HepG2 (cell line): Measurements from ENCODE around the gene NAMPT. TPM values are rescaled to one million over a fixed set of nuclear protein-coding genes. Genes with fewer than 3 reads are reported as not detected.

ENCODE experiments used
- ATAC-seq: fragments of 200-7000 bp; cut with Tn5 transposase; 3 replicates; pipeline ENCODE4 v1.9.1; 2020; ENCODE audit warnings: mild to moderate bottlenecking, moderate library complexity
- BruUV-seq: library from RNA; stranded (reverse); fragments of 400-500 nt; replicated peaks from 2 replicates; lab custom pipeline; 2021; lab: Mats Ljungman, UMichigan
- CTCF ChIA-PET: fragments of 300-600 bp; formaldehyde crosslinking; extraction: SDS; loops from one replicate; lab custom pipeline; 2021; ENCODE audit warnings: low total read pairs, inconsistent platforms, low intra/inter-chr PET ratio; lab: Yijun Ruan, JAX
- POLR2A ChIA-PET: fragments of 350-600 bp; sonication (Branson Sonifier 250); formaldehyde crosslinking; loops from one replicate; lab custom pipeline; 2020; ENCODE audit warnings: antibody characterized with exemption, inconsistent platforms; lab: Yijun Ruan, JAX
- DNase-seq: peaks from one replicate; pipeline ENCODE4 v3.0.0-alpha.2; 2015; ENCODE audit warnings: low spot score
- FAIRE-seq: peaks from 3 replicates; lab custom pipeline; 2011; peaks lifted over from hg19 to GRCh38; lab: Jason Lieb, UNC
- H2AFZ ChIP-seq: one replicate; pipeline ENCODE4 v1.6.1; 2011; ENCODE audit warnings: low read length, inconsistent platforms
- H3K27ac ChIP-seq: fragments of 300-600 bp; 3 replicates; pipeline ENCODE4 v1.8.0; 2011; ENCODE audit warnings: mixed run types, mild to moderate bottlenecking, mixed read lengths, low read length, inconsistent platforms; ENCODE audit not compliant: insufficient read depth; ENCODE audit errors: extremely low read length
- H3K27me3 ChIP-seq, 2 experiments: fragments of 200-600 bp in 1 of 2; 2 replicates in 1 of 2; 3 replicates in 1 of 2; pipeline versions ENCODE4 v1.6.0 to v1.8.0; 2011; ENCODE audit warnings: low read length in 2 of 2, mild to moderate bottlenecking in 2 of 2, moderate library complexity in 2 of 2, inconsistent platforms in 1 of 2; ENCODE audit not compliant: insufficient read depth in 2 of 2, control insufficient read depth in 1 of 2
- H3K36me3 ChIP-seq, 2 experiments: fragments of 200-600 bp in 1 of 2; replicated peaks in 1 of 2; 2 replicates in 1 of 2; 3 replicates in 1 of 2; pipeline versions ENCODE4 v1.5.1 to v1.8.0; 2011; ENCODE audit warnings: low read length in 2 of 2, inconsistent platforms in 1 of 2; ENCODE audit not compliant: insufficient read depth in 2 of 2, control insufficient read depth in 1 of 2
- H3K4me1 ChIP-seq: 2 replicates; pipeline ENCODE4 v1.5.1; 2012; ENCODE audit warnings: low read length, inconsistent platforms; ENCODE audit not compliant: insufficient read depth
- H3K4me2 ChIP-seq: 2 replicates; pipeline ENCODE4 v1.6.0; 2011; ENCODE audit warnings: low read depth, low read length, inconsistent platforms
- H3K4me3 ChIP-seq, 3 experiments: fragments of 200-600 bp in 1 of 3; sonication (generic), shearing (Covaris generic) in 1 of 3; replicated peaks in 1 of 3; 2 replicates each; pipeline ENCODE4 v1.5.1; 2011 to 2016; ENCODE audit warnings: low read length in 3 of 3, inconsistent platforms in 2 of 3, low read depth in 2 of 3, mild to moderate bottlenecking in 2 of 3, control low read depth in 1 of 3, mixed read lengths in 1 of 3; ENCODE audit not compliant: insufficient read depth in 1 of 3
- H3K79me2 ChIP-seq: one replicate; pipeline ENCODE4 v1.6.1; 2011; ENCODE audit warnings: low read length, inconsistent platforms; ENCODE audit not compliant: insufficient read depth
- H3K9ac ChIP-seq: 2 replicates; pipeline ENCODE4 v1.6.0; 2011; ENCODE audit warnings: mild to moderate bottlenecking, low read depth, low read length, inconsistent platforms; ENCODE audit not compliant: insufficient read depth
- H3K9me3 ChIP-seq: 2 replicates; pipeline ENCODE4 v1.5.1; 2012; ENCODE audit warnings: mild to moderate bottlenecking, low read length
- H4K20me1 ChIP-seq: 2 replicates; pipeline ENCODE4 v1.6.0; 2011; ENCODE audit warnings: inconsistent platforms, mild to moderate bottlenecking, low read length, moderate library complexity; ENCODE audit not compliant: insufficient read depth
- HBP1 ChIP-seq: IDR thresholded peaks from 2 replicates; pipeline ENCODE4 v1.6.1; 2016; ENCODE audit warnings: low read depth, control low read depth
- HNF1B ChIP-seq: sonication (generic); formaldehyde crosslinking; IDR thresholded peaks from 2 replicates; pipeline ENCODE4 v1.5.1; 2020; ENCODE audit warnings: mild to moderate bottlenecking, moderate library complexity, missing genetic modification reagents
- MXI1 ChIP-seq: IDR thresholded peaks from 3 replicates; pipeline ENCODE4 v1.6.1; 2012; ENCODE audit warnings: low read depth, low read length, inconsistent platforms, borderline replicate concordance
- NBN ChIP-seq: fragments of 450-650 bp; conservative IDR thresholded peaks from 2 replicates; pipeline ENCODE4 v1.6.1; 2017
- NR2F2 ChIP-seq: IDR thresholded peaks from 2 replicates; pipeline ENCODE4 v1.6.1; 2012; ENCODE audit warnings: low read depth, inconsistent platforms, borderline replicate concordance
- POGZ ChIP-seq: sonication (generic); formaldehyde crosslinking; IDR thresholded peaks from 2 replicates; pipeline ENCODE4 v1.4.0; 2020; ENCODE audit warnings: mild to moderate bottlenecking, missing genetic modification reagents
- REL ChIP-seq: sonication (generic); formaldehyde crosslinking; conservative IDR thresholded peaks from 2 replicates; pipeline ENCODE4 v1.8.0; 2022; ENCODE audit warnings: mild to moderate bottlenecking, missing genetic modification reagents, moderate library complexity
- SMAD3 ChIP-seq: sonication (generic); formaldehyde crosslinking; IDR thresholded peaks from 2 replicates; pipeline ENCODE4 v1.4.0; 2020; ENCODE audit warnings: missing genetic modification reagents
- SMC3 ChIP-seq: IDR thresholded peaks from 2 replicates; pipeline ENCODE4 v1.6.1; 2011; ENCODE audit warnings: low read length, improper control_type of control experiment
- TMF1 ChIP-seq: sonication (generic); formaldehyde crosslinking; IDR thresholded peaks from 2 replicates; pipeline ENCODE4 v1.8.1; 2022; ENCODE audit warnings: low read depth, missing genetic modification reagents
- ZNF432 ChIP-seq: sonication (generic); formaldehyde crosslinking; IDR thresholded peaks from 2 replicates; pipeline ENCODE4 v1.5.0; 2020; ENCODE audit warnings: missing genetic modification reagents, mild to moderate bottlenecking, borderline replicate concordance
- WGBS: methylation state at CpG from one replicate; pipeline ENCODE4 v1.1.6; 2017; ENCODE audit warnings: low lambda C conversion rate; 5-methylcytosine and 5-hydroxymethylcytosine counted together
- in situ Hi-C: cut with HindIII; loops from 2 replicates; pipeline ENCODE4 v1.10.0; 2017; ENCODE audit warnings: low pct_unique_long_range_greater_than_20kb; ENCODE audit not compliant: extremely low pct_ligation_motif_present
- intact Hi-C: fragments of 100-400 bp; cut with micrococcal nuclease; formaldehyde crosslinking; loops from one replicate; pipeline ENCODE4 v1.10.0; 2022; ENCODE audit not compliant: unreplicated experiment
- polyA plus RNA-seq, 8 experiments: library from polyadenylated mRNA; depleted of rRNA in 3 of 8; stranded (reverse) in 7 of 8; unstranded in 1 of 8; fragments of >200 nt; fragmentation: Illumina TruSeq in 4 of 8; extraction: Trizol in 4 of 8; gene quantifications; 2 replicates each; pipeline versions ENCODE4 v1.2.1 to v1.2.3, GENCODE V29; 2011 to 2016; ENCODE audit warnings: low read depth in 4 of 8, missing spikeins in 1 of 8, mixed read lengths in 1 of 8; ENCODE audit not compliant: insufficient read depth in 1 of 8
- total RNA-seq, 5 experiments: library from RNA; depleted of rRNA; stranded (reverse); fragments of >200 nt; fragmentation: Illumina TruSeq; extraction: Trizol; gene quantifications; 2 replicates each; pipeline ENCODE4 v1.2.3, GENCODE V29; 2016; ENCODE audit warnings: low read depth in 1 of 5

The NAMPT gene
- total and polyA plus RNA-seq, 2 of the 13 experiments (the other 11 are each of a cell fraction or from before 2014, with no cell fraction given): 15.8 to 67.7 TPM

DNA sequence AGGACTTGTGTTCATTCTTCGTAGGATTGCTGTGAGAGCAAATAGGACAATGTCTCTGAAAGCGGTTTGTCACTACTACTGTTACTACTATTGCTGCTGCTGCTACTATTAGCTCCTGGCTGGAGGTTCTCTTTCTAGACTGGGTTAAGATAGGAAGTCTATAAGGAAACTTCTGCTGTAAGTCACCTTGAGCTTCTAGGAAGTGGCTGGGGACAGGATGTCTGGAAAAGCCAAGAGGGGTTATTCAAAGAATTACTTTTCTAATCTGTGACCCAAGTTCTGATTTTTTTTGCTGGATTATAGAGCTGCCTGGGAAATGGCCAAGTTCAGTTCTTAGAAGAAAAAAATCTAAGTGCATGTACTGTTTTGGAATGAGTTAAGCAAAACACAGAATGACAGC lies 62.2 kb downstream of the NAMPT start:
- Histone ChIP-seq H3K9ac (no peak overlapping the region), H3K4me1 (no peaks in the 10 kb centered on the region), H3K27me3 (peaks cover 0 to 9% of the 10 kb centered on the region in 2 experiments; a peak in 2 of 5 replicates), H3K36me3 (no peaks in the 10 kb centered on the region), H3K4me2 (no peak overlapping the region), H3K4me3 (no peak overlapping the region), H3K79me2 (no peaks in the 10 kb centered on the region), H4K20me1 (no peaks in the 10 kb centered on the region), H2AFZ (no peak overlapping the region)
- ATAC-seq (no peak), FAIRE-seq (no peak), DNase-seq (no peak)
- CTCF ChIA-PET: no interaction called here
- 18% methylated on average over 2 of the region's 2 CpGs for WGBS
- intact Hi-C loops: no loop called here
- TF ChIP-seq POGZ: no peak
- no peak for TF ChIP-seq MXI1
- no peak for TF ChIP-seq TMF1 (CRISPR knock-in tag)
- TF ChIP-seq SMC3: no peak
- no peak for TF ChIP-seq HBP1 (CRISPR knock-in tag)
- no peak for TF ChIP-seq ZNF432 (CRISPR knock-in tag)
- no peak for TF ChIP-seq NBN
- TF ChIP-seq HNF1B: no peak
- TF ChIP-seq NR2F2: no peak
- no peak for TF ChIP-seq SMAD3 (CRISPR knock-in tag)
- TF ChIP-seq REL (CRISPR knock-in tag): no peak
- TF ChIP-seq, all 625 proteins: peak for 0
- in situ Hi-C loops: no loop called here
- H3K27ac ChIP-seq: no peak overlapping the region
- H3K9me3 ChIP-seq: no peaks in the 10 kb centered on the region
- POLR2A ChIA-PET: no interaction called here
- BruUV-seq: no TSS peak
